IPS-20b (cell line): ENCODE data around the gene ZBTB4.

ENCODE experiments used
- H3K27ac ChIP-seq: one replicate; pipeline ENCODE4 v1.5.1; 2013; ENCODE audit warnings: low read length
- H3K27me3 ChIP-seq: 2 replicates; pipeline ENCODE4 v1.6.1; 2013; ENCODE audit warnings: mild to moderate bottlenecking, low read length, inconsistent platforms; ENCODE audit not compliant: insufficient read depth
- H3K36me3 ChIP-seq: 2 replicates; pipeline ENCODE4 v1.6.1; 2013; ENCODE audit warnings: low read depth, mild to moderate bottlenecking, inconsistent platforms, low read length, moderate library complexity; ENCODE audit not compliant: insufficient read depth
- H3K4me1 ChIP-seq: 2 replicates; pipeline ENCODE4 v1.6.1; 2013; ENCODE audit warnings: mild to moderate bottlenecking, control low read depth, inconsistent platforms, low read length, moderate library complexity; ENCODE audit not compliant: insufficient read depth
- H3K4me3 ChIP-seq: 2 replicates; pipeline ENCODE4 v1.5.1; 2013; ENCODE audit warnings: mild to moderate bottlenecking, low read length, inconsistent platforms
- H3K9ac ChIP-seq: 2 replicates; pipeline ENCODE4 v1.6.1; 2013; ENCODE audit warnings: low read depth, mild to moderate bottlenecking, inconsistent platforms, low read length, moderate library complexity
- H3K9me3 ChIP-seq: 2 replicates; pipeline ENCODE4 v1.6.1; 2013; ENCODE audit warnings: mild to moderate bottlenecking, low read depth, low read length, inconsistent platforms; ENCODE audit not compliant: insufficient read depth

ZBTB4 gene

GRCh38 chr17:7466639-7467341 lies 12.6 kb downstream of the ZBTB4 start:
- no peaks in the 10 kb centered on the region for H3K27me3 ChIP-seq
- no peak overlapping the region for H3K9ac ChIP-seq
- no peaks in the 10 kb centered on the region for H3K4me1 ChIP-seq
- peaks cover 9% of the 10 kb centered on the region for H3K36me3 ChIP-seq
- no peaks in the 10 kb centered on the region for H3K9me3 ChIP-seq
- no peak overlapping the region for H3K4me3 ChIP-seq
- H3K27ac ChIP-seq: no peak overlapping the region

GRCh38 chr17:7466318-7466638 lies 13.2 kb downstream of the ZBTB4 start:
- Histone ChIP-seq H3K27ac (no peak overlapping the region), H3K36me3 (peaks cover 9% of the 10 kb centered on the region), H3K27me3 (no peaks in the 10 kb centered on the region), H3K4me3 (no peak overlapping the region), H3K4me1 (peaks cover under 1% of the 10 kb centered on the region; the same call in 1 of the 2 replicates), H3K9ac (no peak overlapping the region), H3K9me3 (no peaks in the 10 kb centered on the region)

GRCh38 chr17:7465597-7466275 lies 13.7 kb downstream of the ZBTB4 start:
- no peak overlapping the region for H3K27ac ChIP-seq
- no peaks in the 10 kb centered on the region for H3K9me3 ChIP-seq
- peaks cover 4% of the 10 kb centered on the region; the same call in 1 of the 2 replicates for H3K4me1 ChIP-seq
- no peak overlapping the region for H3K9ac ChIP-seq
- H3K27me3 ChIP-seq: no peaks in the 10 kb centered on the region
- peaks cover 9% of the 10 kb centered on the region for H3K36me3 ChIP-seq
- H3K4me3 ChIP-seq: no peak overlapping the region

- Histone ChIP-seq H3K4me3 (no peak overlapping the region), H3K4me1 (peaks cover 4% of the 10 kb centered on the region; the same call in 1 of the 2 replicates), H3K36me3 (peaks cover 9% of the 10 kb centered on the region), H3K27ac (no peak overlapping the region), H3K9ac (no peak overlapping the region), H3K27me3 (no peaks in the 10 kb centered on the region), H3K9me3 (no peaks in the 10 kb centered on the region)
Measured at GRCh38 chr17:7464081-7464480, 15.3 kb downstream of the ZBTB4 start.

- Histone ChIP-seq H3K27ac (no peak overlapping the region), H3K36me3 (peaks cover 9% of the 10 kb centered on the region)
Measured at GRCh38 chr17:7463372-7463846, 16.0 kb downstream of the ZBTB4 start.

GRCh38 chr17:7462474-7463371 lies 16.7 kb downstream of the ZBTB4 start:
- no peak overlapping the region for H3K9ac ChIP-seq
- H3K4me1 ChIP-seq: peaks cover 4% of the 10 kb centered on the region; the same call in 1 of the 2 replicates
- H3K36me3 ChIP-seq: peaks cover 9% of the 10 kb centered on the region
- H3K27ac ChIP-seq: no peak overlapping the region
- H3K9me3 ChIP-seq: no peaks in the 10 kb centered on the region
- H3K27me3 ChIP-seq: no peaks in the 10 kb centered on the region
- H3K4me3 ChIP-seq: no peak overlapping the region

More at GRCh38 chr17:7463372-7463846, 16.0 kb downstream of the ZBTB4 start:
- no peaks in the 10 kb centered on the region for H3K27me3 ChIP-seq
- no peaks in the 10 kb centered on the region for H3K9me3 ChIP-seq
- H3K9ac ChIP-seq: no peak overlapping the region
- H3K4me1 ChIP-seq: peaks cover 4% of the 10 kb centered on the region; the same call in 1 of the 2 replicates
- H3K4me3 ChIP-seq: no peak overlapping the region

- no peaks in the 10 kb centered on the region for H3K9me3 ChIP-seq
- H3K27ac ChIP-seq: no peak overlapping the region
- H3K4me1 ChIP-seq: peaks cover 4% of the 10 kb centered on the region; the same call in 1 of the 2 replicates
- no peak overlapping the region for H3K4me3 ChIP-seq
- no peaks in the 10 kb centered on the region for H3K27me3 ChIP-seq
- no peak overlapping the region for H3K9ac ChIP-seq
- peaks cover 5% of the 10 kb centered on the region; the same call in 1 of the 2 replicates for H3K36me3 ChIP-seq
Measured at GRCh38 chr17:7460850-7461660, 18.4 kb downstream of the ZBTB4 start.

- Histone ChIP-seq H3K9me3 (no peaks in the 10 kb centered on the region), H3K36me3 (peaks cover 5% of the 10 kb centered on the region; the same call in 1 of the 2 replicates), H3K4me3 (no peak overlapping the region), H3K4me1 (peaks cover 4% of the 10 kb centered on the region; the same call in 1 of the 2 replicates), H3K9ac (no peak overlapping the region), H3K27ac (no peak overlapping the region), H3K27me3 (no peaks in the 10 kb centered on the region)
Measured at GRCh38 chr17:7459961-7460545, 19.4 kb downstream of the ZBTB4 start.

- H3K9me3 ChIP-seq: no peaks in the 10 kb centered on the region
- no peaks in the 10 kb centered on the region for H3K36me3 ChIP-seq
- H3K27me3 ChIP-seq: peaks cover 26% of the 10 kb centered on the region
- H3K27ac ChIP-seq: no peak overlapping the region
- no peak overlapping the region for H3K4me3 ChIP-seq
- H3K9ac ChIP-seq: no peak overlapping the region
- peaks cover 8% of the 10 kb centered on the region; the same call in 1 of the 2 replicates for H3K4me1 ChIP-seq
Measured at GRCh38 chr17:7448461-7448860, 31.0 kb downstream of the ZBTB4 start.

- Histone ChIP-seq H3K27ac (no peak overlapping the region), H3K36me3 (no peaks in the 10 kb centered on the region), H3K9me3 (no peaks in the 10 kb centered on the region), H3K9ac (peak overlapping the region; percentile 45; the same call in 1 of the 2 replicates), H3K4me3 (peak overlapping the region; percentile 65), H3K27me3 (peaks cover 45% of the 10 kb centered on the region), H3K4me1 (peaks cover 20% of the 10 kb centered on the region; the same call in 1 of the 2 replicates)
Measured at GRCh38 chr17:7445619-7445968, 33.8 kb downstream of the ZBTB4 start.
